ENCODE measurements around the gene SDCCAG8. TPM values are rescaled to one million over a fixed set of nuclear protein-coding genes. Genes with fewer than 3 reads are reported as not detected.

The SDCCAG8 gene
- total RNA-seq, 1 experiment from 2014 or later = 194 TPM

- H3K9me3 ChIP-seq (ENCODE audit: low read length) = no peaks in the 10 kb centered on the region
- no peak for TF ChIP-seq EZH2 (IDR thresholded peaks at IDR 0.05; ENCODE audit: low read length, unreplicated experiment)
- TF ChIP-seq, protein P1, sequence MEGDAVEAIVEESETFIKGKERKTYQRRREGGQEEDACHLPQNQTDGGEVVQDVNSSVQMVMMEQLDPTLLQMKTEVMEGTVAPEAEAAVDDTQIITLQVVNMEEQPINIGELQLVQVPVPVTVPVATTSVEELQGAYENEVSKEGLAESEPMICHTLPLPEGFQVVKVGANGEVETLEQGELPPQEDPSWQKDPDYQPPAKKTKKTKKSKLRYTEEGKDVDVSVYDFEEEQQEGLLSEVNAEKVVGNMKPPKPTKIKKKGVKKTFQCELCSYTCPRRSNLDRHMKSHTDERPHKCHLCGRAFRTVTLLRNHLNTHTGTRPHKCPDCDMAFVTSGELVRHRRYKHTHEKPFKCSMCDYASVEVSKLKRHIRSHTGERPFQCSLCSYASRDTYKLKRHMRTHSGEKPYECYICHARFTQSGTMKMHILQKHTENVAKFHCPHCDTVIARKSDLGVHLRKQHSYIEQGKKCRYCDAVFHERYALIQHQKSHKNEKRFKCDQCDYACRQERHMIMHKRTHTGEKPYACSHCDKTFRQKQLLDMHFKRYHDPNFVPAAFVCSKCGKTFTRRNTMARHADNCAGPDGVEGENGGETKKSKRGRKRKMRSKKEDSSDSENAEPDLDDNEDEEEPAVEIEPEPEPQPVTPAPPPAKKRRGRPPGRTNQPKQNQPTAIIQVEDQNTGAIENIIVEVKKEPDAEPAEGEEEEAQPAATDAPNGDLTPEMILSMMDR (conservative IDR thresholded peaks at IDR 0.05; ENCODE audit: low read depth, low read length) = no peak
- TF ChIP-seq EZH2phosphoT487 (IDR thresholded peaks at IDR 0.05; ENCODE audit: borderline replicate concordance, low read length) = no peak
- ATAC-seq (no peak), DNase-seq (no peak)
- ChIA-PET CTCF (no interaction called here), POLR2A (ENCODE audit: unreplicated experiment) (no interaction called here)
- H3K4me2 ChIP-seq (ENCODE audit: low read length) = no peak overlapping the region
- H3K4me3 ChIP-seq (ENCODE audit: low read length) = no peak overlapping the region
- H3K9me2 ChIP-seq (replicated peaks; ENCODE audit: low read length) = no peaks in the 10 kb centered on the region
- H3K27me3 ChIP-seq (ENCODE audit: low read length) = no peaks in the 10 kb centered on the region
- no peak overlapping the region for H3K27ac ChIP-seq (ENCODE audit: low read length)
- no peak overlapping the region for H3K9ac ChIP-seq (ENCODE audit: low read length)
- no peaks in the 10 kb centered on the region for H3K79me2 ChIP-seq (ENCODE audit: low read length)
- intact Hi-C loops (cut with micrococcal nuclease) = no loop called here
- no peaks in the 10 kb centered on the region for H3K4me1 ChIP-seq (ENCODE audit: insufficient read depth, low read length)
- H3F3A ChIP-seq (ENCODE audit: low read length, unreplicated experiment) = no peaks in the 10 kb centered on the region
- H2AFZ ChIP-seq (ENCODE audit: low read length) = no peak overlapping the region
- BruUV-seq (replicated peaks) = no TSS peak
- no peaks in the 10 kb centered on the region for H3K36me3 ChIP-seq (ENCODE audit: low read depth, low read length)
- H4K20me1 ChIP-seq (ENCODE audit: low read length) = no peaks in the 10 kb centered on the region
Observed at GRCh38 chr1:243477731-243478290, 222.0 kb downstream of the SDCCAG8 start.

GRCh38 chr1:243481101-243481500, 225.3 kb downstream of the SDCCAG8 start:
- ATAC-seq (no peak), DNase-seq (no peak)
- no peak overlapping the region for H3K4me3 ChIP-seq (ENCODE audit: low read length)
- H2AFZ ChIP-seq (ENCODE audit: low read length) = no peak overlapping the region
- intact Hi-C loops (cut with micrococcal nuclease) = no loop called here
- no peak overlapping the region for H3K4me2 ChIP-seq (ENCODE audit: low read length)
- ChIA-PET POLR2A (ENCODE audit: unreplicated experiment) (no interaction called here), CTCF (no interaction called here)
- H3K9me2 ChIP-seq (replicated peaks; ENCODE audit: low read length) = no peaks in the 10 kb centered on the region
- no peaks in the 10 kb centered on the region for H4K20me1 ChIP-seq (ENCODE audit: low read length)
- no peaks in the 10 kb centered on the region for H3K27me3 ChIP-seq (ENCODE audit: low read length)
- TF ChIP-seq, protein P1 (conservative IDR thresholded peaks at IDR 0.05; ENCODE audit: low read depth, low read length) = no peak
- H3K79me2 ChIP-seq (ENCODE audit: low read length) = no peaks in the 10 kb centered on the region
- H3K9ac ChIP-seq (ENCODE audit: low read length) = no peak overlapping the region
- no peak overlapping the region for H3K27ac ChIP-seq (ENCODE audit: low read length)
- H3K4me1 ChIP-seq (ENCODE audit: insufficient read depth, low read length) = no peaks in the 10 kb centered on the region
- H3K36me3 ChIP-seq (ENCODE audit: low read depth, low read length) = no peaks in the 10 kb centered on the region
- H3F3A ChIP-seq (ENCODE audit: low read length, unreplicated experiment) = no peaks in the 10 kb centered on the region
- BruUV-seq (replicated peaks) = no TSS peak
- H3K9me3 ChIP-seq (ENCODE audit: low read length) = no peaks in the 10 kb centered on the region

- Histone ChIP-seq H3K4me1 (ENCODE audit: insufficient read depth, low read length) (no peaks in the 10 kb centered on the region), H4K20me1 (ENCODE audit: low read length) (no peaks in the 10 kb centered on the region), H3K9me3 (ENCODE audit: low read length) (no peaks in the 10 kb centered on the region), H3K27me3 (ENCODE audit: low read length) (no peaks in the 10 kb centered on the region), H3K9ac (ENCODE audit: low read length) (no peak overlapping the region), H3K9me2 (replicated peaks; ENCODE audit: low read length) (no peaks in the 10 kb centered on the region), H3K4me2 (ENCODE audit: low read length) (no peak overlapping the region), H3F3A (ENCODE audit: low read length, unreplicated experiment) (no peaks in the 10 kb centered on the region), H3K36me3 (ENCODE audit: low read depth, low read length) (no peaks in the 10 kb centered on the region), H2AFZ (ENCODE audit: low read length) (no peak overlapping the region), H3K4me3 (ENCODE audit: low read length) (no peak overlapping the region), H3K79me2 (ENCODE audit: low read length) (no peaks in the 10 kb centered on the region), H3K27ac (ENCODE audit: low read length) (no peak overlapping the region)
- TF ChIP-seq EZH2phosphoT487 (IDR thresholded peaks at IDR 0.05; ENCODE audit: borderline replicate concordance, low read length) (no peak), EZH2 (IDR thresholded peaks at IDR 0.05; ENCODE audit: low read length, unreplicated experiment) (no peak)
- TF ChIP-seq, protein P1 (conservative IDR thresholded peaks at IDR 0.05; ENCODE audit: low read depth, low read length) = no peak
- intact Hi-C loops (cut with micrococcal nuclease) = no loop called here
- ATAC-seq (peak; percentile 24), DNase-seq (peak; percentile 32)
- ChIA-PET CTCF (no interaction called here), POLR2A (ENCODE audit: unreplicated experiment) (no interaction called here)
- no TSS peak for BruUV-seq (replicated peaks)
Observed at GRCh38 chr1:243482141-243483022, 226.5 kb downstream of the SDCCAG8 start.
